Neutrophil (primary cell): ENCODE results near the gene ADAR.

Experiments
- H3K27ac ChIP-seq: fragments of 200-600 bp; sonication (generic); 2 replicates; pipeline ENCODE4 v1.5.1; 2016; ENCODE audit warnings: mild to moderate bottlenecking, moderate library complexity
- H3K27me3 ChIP-seq: fragments of 200-600 bp; sonication (generic); 2 replicates; pipeline ENCODE4 v1.6.0; 2016; ENCODE audit warnings: mild to moderate bottlenecking
- H3K36me3 ChIP-seq: fragments of 200-600 bp; sonication (generic); 2 replicates; pipeline ENCODE4 v1.5.1; 2017
- H3K4me1 ChIP-seq, 2 experiments: fragments of 200-600 bp in 1 of 2; sonication (generic) in 1 of 2; 1 replicate in 1 of 2; 2 replicates in 1 of 2; pipeline versions ENCODE4 v1.5.1 to v1.6.1; 2013 to 2016; ENCODE audit warnings: low read depth in 1 of 2, low read length in 1 of 2, mild to moderate bottlenecking in 1 of 2, moderate library complexity in 1 of 2; ENCODE audit not compliant: control insufficient read depth in 1 of 2, insufficient read depth in 1 of 2
- H3K4me3 ChIP-seq, 2 experiments: fragments of 200-600 bp in 1 of 2; sonication (generic) in 1 of 2; 1 replicate in 1 of 2; 2 replicates in 1 of 2; pipeline ENCODE4 v1.5.1; 2013 to 2016; ENCODE audit warnings: low read depth in 1 of 2, low read length in 1 of 2, mild to moderate bottlenecking in 1 of 2, moderate library complexity in 1 of 2
- H3K9me3 ChIP-seq: fragments of 200-600 bp; sonication (generic); 2 replicates; pipeline ENCODE4 v1.5.1; 2016
- TF ChIP-seq, protein P1 (sequence below): fragments of 200-600 bp; sonication (generic); IDR thresholded peaks from 2 replicates; pipeline ENCODE4 v1.5.1; 2016; ENCODE audit warnings: antibody characterized with exemption

Gene ADAR

DNA sequence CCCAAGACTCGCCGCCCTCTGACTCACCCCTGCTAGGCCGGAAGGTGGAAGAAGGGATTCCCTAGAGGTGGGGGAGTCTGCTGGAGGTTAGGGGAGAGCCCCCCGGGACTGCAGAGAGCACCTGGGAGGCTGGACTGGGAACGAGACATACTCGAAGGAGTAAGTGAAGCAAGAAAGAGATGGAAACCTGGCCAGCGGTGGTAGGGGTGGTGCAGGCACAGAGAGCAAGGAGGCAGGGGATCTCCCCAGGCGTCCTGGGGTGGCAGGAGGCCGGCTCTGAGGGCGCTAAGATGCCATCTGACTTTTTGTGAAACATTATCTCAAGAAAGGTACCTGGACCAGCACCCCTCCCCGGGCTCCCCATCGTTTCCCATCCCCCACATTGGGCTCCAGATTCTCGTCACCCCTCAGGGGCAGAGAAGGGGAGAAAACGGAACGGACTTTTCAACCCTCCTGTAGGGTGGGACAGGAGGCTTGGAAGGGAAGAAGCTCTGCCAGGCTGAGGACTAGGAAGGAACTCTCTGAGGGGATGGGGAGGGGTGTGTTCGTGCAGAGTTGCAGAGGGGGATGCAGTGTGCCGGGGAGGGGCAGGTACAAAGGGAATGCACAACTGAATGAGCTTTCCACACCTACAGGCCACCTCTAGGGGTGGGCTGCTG lies 39.7 kb downstream of the ADAR start:
- Histone ChIP-seq H3K4me1 (peaks cover 0 to 6% of the 10 kb centered on the region in 2 experiments), H3K27me3 (peaks cover 70% of the 10 kb centered on the region), H3K4me3 (peak overlapping the region in 1 of 2 experiments; percentile 7)

GRCh38 chr1:154567386-154568156 lies 40.4 kb downstream of the ADAR start, which contains the start of gene CHRNB2:
Gene CHRNB2, plus strand, starts transcription at chr1:154567778. Its CDS starts 267 bp downstream, at chr1:154568045.
- peak within 1 kb of the TSS in 1 of 2 experiments; percentile 7 for H3K4me3 ChIP-seq
- peaks cover 70% of the 10 kb centered on the region for H3K27me3 ChIP-seq
- H3K4me1 ChIP-seq = peaks cover 0 to 6% of the 10 kb centered on the region in 2 experiments
- H3K27ac ChIP-seq = no peak within 1 kb of the TSS
- TF ChIP-seq, protein P1, sequence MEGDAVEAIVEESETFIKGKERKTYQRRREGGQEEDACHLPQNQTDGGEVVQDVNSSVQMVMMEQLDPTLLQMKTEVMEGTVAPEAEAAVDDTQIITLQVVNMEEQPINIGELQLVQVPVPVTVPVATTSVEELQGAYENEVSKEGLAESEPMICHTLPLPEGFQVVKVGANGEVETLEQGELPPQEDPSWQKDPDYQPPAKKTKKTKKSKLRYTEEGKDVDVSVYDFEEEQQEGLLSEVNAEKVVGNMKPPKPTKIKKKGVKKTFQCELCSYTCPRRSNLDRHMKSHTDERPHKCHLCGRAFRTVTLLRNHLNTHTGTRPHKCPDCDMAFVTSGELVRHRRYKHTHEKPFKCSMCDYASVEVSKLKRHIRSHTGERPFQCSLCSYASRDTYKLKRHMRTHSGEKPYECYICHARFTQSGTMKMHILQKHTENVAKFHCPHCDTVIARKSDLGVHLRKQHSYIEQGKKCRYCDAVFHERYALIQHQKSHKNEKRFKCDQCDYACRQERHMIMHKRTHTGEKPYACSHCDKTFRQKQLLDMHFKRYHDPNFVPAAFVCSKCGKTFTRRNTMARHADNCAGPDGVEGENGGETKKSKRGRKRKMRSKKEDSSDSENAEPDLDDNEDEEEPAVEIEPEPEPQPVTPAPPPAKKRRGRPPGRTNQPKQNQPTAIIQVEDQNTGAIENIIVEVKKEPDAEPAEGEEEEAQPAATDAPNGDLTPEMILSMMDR = no peak
- H3K9me3 ChIP-seq = no peaks in the 10 kb centered on the region
- H3K36me3 ChIP-seq = no peaks in the 10 kb centered on the region

More for the DNA sequence above, 39.7 kb downstream of the ADAR start:
- TF ChIP-seq, protein P1 = no peak
- no peaks in the 10 kb centered on the region for H3K9me3 ChIP-seq
- H3K36me3 ChIP-seq = no peaks in the 10 kb centered on the region
- no peak overlapping the region for H3K27ac ChIP-seq

GRCh38 chr1:154565876-154566275 lies 42.1 kb downstream of the ADAR start:
- H3K27me3 ChIP-seq = peaks cover 68% of the 10 kb centered on the region
- H3K27ac ChIP-seq = no peak overlapping the region
- TF ChIP-seq, protein P1 = no peak

DNA sequence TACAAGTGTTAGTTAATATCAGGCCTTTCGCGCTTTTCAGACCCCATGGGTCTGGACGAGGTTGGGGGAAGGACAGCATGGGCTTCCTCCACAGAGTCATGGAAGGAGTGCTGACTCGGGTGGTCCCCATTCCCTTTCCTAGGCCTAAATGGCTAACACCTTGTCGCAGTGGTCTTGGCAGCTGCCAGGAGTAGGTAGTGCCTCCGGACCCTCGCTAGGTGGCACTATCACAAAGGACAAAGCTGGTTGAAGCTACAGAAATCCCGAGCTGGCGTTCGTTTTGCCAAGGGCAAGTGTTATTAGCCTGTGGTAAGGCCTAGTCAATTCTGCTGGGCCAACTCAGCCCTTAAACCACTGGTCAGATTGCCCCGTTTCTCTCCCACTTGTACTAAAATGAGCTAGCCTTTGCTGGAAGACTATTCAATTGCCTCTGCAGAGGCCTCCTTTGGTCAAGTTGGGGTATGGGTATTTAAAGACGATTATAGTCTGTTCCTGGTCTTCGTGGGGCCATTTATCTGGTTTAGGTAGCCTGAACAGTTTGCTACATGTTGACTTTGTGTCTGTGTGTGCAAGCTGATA lies 48.4 kb downstream of the ADAR start:
- H3K27me3 ChIP-seq = peaks cover 4% of the 10 kb centered on the region
- H3K27ac ChIP-seq = peak overlapping the region; percentile 97
- TF ChIP-seq, protein P1 = peak; percentile 96
- peak overlapping the region; percentile 72 to 87 for H3K4me3 ChIP-seq
- H3K4me1 ChIP-seq = peaks cover 30 to 31% of the 10 kb centered on the region in 2 experiments
- H3K9me3 ChIP-seq = no peaks in the 10 kb centered on the region
- H3K36me3 ChIP-seq = peaks cover 17% of the 10 kb centered on the region

More at GRCh38 chr1:154565876-154566275, 42.1 kb downstream of the ADAR start:
- Histone ChIP-seq H3K9me3 (no peaks in the 10 kb centered on the region), H3K36me3 (no peaks in the 10 kb centered on the region), H3K4me1 (peaks cover 0 to 6% of the 10 kb centered on the region in 2 experiments), H3K4me3 (no peak overlapping the region)

- no peaks in the 10 kb centered on the region for H3K27me3 ChIP-seq
- TF ChIP-seq, protein P1 = no peak
- peak overlapping the region; percentile 72 to 87 for H3K4me3 ChIP-seq
- H3K4me1 ChIP-seq = peaks cover 30 to 31% of the 10 kb centered on the region in 2 experiments
- peak overlapping the region; percentile 97 for H3K27ac ChIP-seq
- H3K36me3 ChIP-seq = peaks cover 23% of the 10 kb centered on the region
- no peaks in the 10 kb centered on the region for H3K9me3 ChIP-seq
Measured at GRCh38 chr1:154558720-154559465, 49.1 kb downstream of the ADAR start.
